GM23338 (cell line): ENCODE measurements around the gene PDE1C. TPM values are rescaled to one million over a fixed set of nuclear protein-coding genes. Genes with fewer than 3 reads are reported as not detected.

ENCODE experiments used
- ATAC-seq: fragments of 200-7000 bp; cut with Tn5 transposase; 3 replicates; pipeline ENCODE4 v1.9.1; 2020
- DNase-seq: peaks from one replicate; pipeline ENCODE4 v3.0.0-alpha.2; 2015; ENCODE audit warnings: low spot score
- H2AFZ ChIP-seq: fragments of 200-600 bp; sonication (generic); 2 replicates; pipeline ENCODE4 v1.8.0; 2016; ENCODE audit warnings: antibody characterized with exemption, mild to moderate bottlenecking, moderate library complexity
- H3F3A ChIP-seq: fragments of 200-600 bp; sonication (generic); replicated peaks from 2 replicates; pipeline ENCODE4 v1.8.0; 2017; ENCODE audit warnings: antibody characterized with exemption, mixed run types, low read depth
- H3K27ac ChIP-seq: fragments of 200-600 bp; sonication (generic); 2 replicates; pipeline ENCODE4 v1.6.1; 2016; ENCODE audit warnings: low read depth
- H3K27me3 ChIP-seq: fragments of 200-600 bp; sonication (generic); 2 replicates; pipeline ENCODE4 v1.8.0; 2016; ENCODE audit warnings: mild to moderate bottlenecking, mixed run types, moderate library complexity; ENCODE audit not compliant: insufficient read depth
- H3K36me3 ChIP-seq: fragments of 200-600 bp; sonication (generic); 2 replicates; pipeline ENCODE4 v1.8.0; 2016; ENCODE audit warnings: mild to moderate bottlenecking; ENCODE audit not compliant: insufficient read depth
- H3K4me1 ChIP-seq: fragments of 200-600 bp; sonication (generic); 2 replicates; pipeline ENCODE4 v1.8.0; 2016; ENCODE audit warnings: mild to moderate bottlenecking, moderate library complexity; ENCODE audit not compliant: insufficient read depth
- H3K4me2 ChIP-seq: fragments of 200-600 bp; sonication (generic); 2 replicates; pipeline ENCODE4 v1.7.1; 2017; ENCODE audit warnings: mixed run types
- H3K4me3 ChIP-seq: fragments of 200-600 bp; sonication (generic); 2 replicates; pipeline ENCODE4 v1.6.1; 2016; ENCODE audit warnings: mixed run types
- H3K79me2 ChIP-seq: fragments of 200-600 bp; sonication (generic); replicated peaks from 2 replicates; pipeline ENCODE4 v1.8.0; 2017; ENCODE audit warnings: mild to moderate bottlenecking; ENCODE audit not compliant: insufficient read depth
- H3K9me2 ChIP-seq: fragments of 200-600 bp; sonication (generic); 2 replicates; pipeline ENCODE4 v1.8.0; 2017; ENCODE audit not compliant: insufficient read depth
- H4K20me1 ChIP-seq: fragments of 200-600 bp; sonication (generic); replicated peaks from 2 replicates; pipeline ENCODE4 v1.8.0; 2017; ENCODE audit warnings: mild to moderate bottlenecking; ENCODE audit not compliant: insufficient read depth
- H3K27ac Mint-ChIP-seq: 2 replicates; pipeline ENCODE4 v1.8.0; 2020; ENCODE audit warnings: inconsistent platforms, mild to moderate bottlenecking, moderate library complexity, mixed read lengths
- H3K27me3 Mint-ChIP-seq: 3 replicates; pipeline ENCODE4 v1.8.0; 2022; ENCODE audit warnings: low read depth, mild to moderate bottlenecking, moderate library complexity, mixed read lengths, inconsistent platforms; ENCODE audit not compliant: insufficient read depth, poor library complexity
- H3K36me3 Mint-ChIP-seq: 3 replicates; pipeline ENCODE4 v1.8.0; 2021; ENCODE audit warnings: low read depth, mild to moderate bottlenecking, inconsistent platforms, moderate library complexity, mixed read lengths
- H3K4me1 Mint-ChIP-seq: 3 replicates; pipeline ENCODE4 v1.8.0; 2020; ENCODE audit warnings: mild to moderate bottlenecking, inconsistent platforms, mixed read lengths
- H3K4me3 Mint-ChIP-seq: 3 replicates; pipeline ENCODE4 v1.8.0; 2021; ENCODE audit warnings: moderate library complexity, mild to moderate bottlenecking, inconsistent platforms, mixed read lengths
- H3K9me3 Mint-ChIP-seq: 3 replicates; pipeline ENCODE4 v1.8.0; 2020; ENCODE audit warnings: moderate library complexity, mild to moderate bottlenecking, inconsistent platforms, mixed read lengths
- CREB1 ChIP-seq: fragments of 250-450 bp; sonication (Bioruptor Pico); IDR thresholded peaks from 2 replicates; pipeline ENCODE4 v1.5.0; 2020; ENCODE audit warnings: low read depth, mild to moderate bottlenecking, moderate library complexity
- CTCF ChIP-seq, 2 experiments: fragments of 200-600 bp in 1 of 2; sonication (generic) in 1 of 2; conservative IDR thresholded peaks; 2 replicates each; pipeline versions ENCODE4 v1.5.1 to v1.6.1; 2016 to 2017; ENCODE audit warnings: antibody characterized with exemption in 2 of 2, low read depth in 2 of 2, mild to moderate bottlenecking in 2 of 2, moderate library complexity in 1 of 2
- ETS1 ChIP-seq: IDR thresholded peaks from 2 replicates; pipeline ENCODE4 v1.6.1; 2016; ENCODE audit warnings: antibody characterized with exemption
- EZH2 ChIP-seq: fragments of 200-600 bp; sonication (generic); IDR thresholded peaks from one replicate; pipeline ENCODE4 v1.8.0; 2017; ENCODE audit warnings: antibody characterized with exemption, mild to moderate bottlenecking, low read depth; ENCODE audit not compliant: unreplicated experiment
- EZH2phosphoT487 ChIP-seq: fragments of 200-600 bp; sonication (generic); IDR thresholded peaks from one replicate; pipeline ENCODE4 v1.8.1; 2018; ENCODE audit warnings: antibody characterized with exemption; ENCODE audit not compliant: unreplicated experiment
- JUNB ChIP-seq: IDR thresholded peaks from one replicate; pipeline ENCODE4 v1.6.1; 2016; ENCODE audit warnings: antibody characterized with exemption; ENCODE audit not compliant: unreplicated experiment
- NANOG ChIP-seq: IDR thresholded peaks from 2 replicates; pipeline ENCODE4 v1.6.1; 2016; ENCODE audit warnings: antibody characterized with exemption, borderline replicate concordance
- POLR2AphosphoS5 ChIP-seq: IDR thresholded peaks from 2 replicates; pipeline ENCODE4 v1.6.1; 2016; ENCODE audit warnings: antibody characterized with exemption, low read depth
- REST ChIP-seq: IDR thresholded peaks from one replicate; pipeline ENCODE4 v1.6.1; 2018; ENCODE audit warnings: antibody characterized with exemption; ENCODE audit not compliant: unreplicated experiment
- STAT1 ChIP-seq: IDR thresholded peaks from one replicate; pipeline ENCODE4 v1.6.1; 2016; ENCODE audit warnings: antibody characterized with exemption; ENCODE audit not compliant: unreplicated experiment
- ZNF114 ChIP-seq: fragments of 250-450 bp; sonication (Bioruptor Pico); IDR thresholded peaks from 2 replicates; pipeline ENCODE4 v1.5.0; 2020; ENCODE audit warnings: mild to moderate bottlenecking, moderate library complexity
- ZNF331 ChIP-seq: fragments of 250-450 bp; sonication (Bioruptor Pico); IDR thresholded peaks from 2 replicates; pipeline ENCODE4 v1.5.0; 2020; ENCODE audit warnings: low read depth, mild to moderate bottlenecking, moderate library complexity
- ZNF462 ChIP-seq: fragments of 250-450 bp; sonication (Bioruptor Pico); IDR thresholded peaks from 2 replicates; pipeline ENCODE4 v1.5.0; 2020; ENCODE audit warnings: mild to moderate bottlenecking, moderate library complexity
- polyA plus RNA-seq: library from polyadenylated mRNA; unstranded; fragments of >200 nt; fragmentation: Nextera tagmentation; extraction: Ambion mirVana; gene quantifications from 2 replicates; pipeline ENCODE4 v1.2.1, GENCODE V29; 2016
- total RNA-seq: library from RNA; depleted of rRNA; stranded (reverse); fragments of >200 nt; shearing (Covaris generic); gene quantifications from 2 replicates; pipeline ENCODE4 v1.2.3, GENCODE V29; 2014

Gene PDE1C
- total and polyA plus RNA-seq, 2 experiments from 2014 or later = 0.28 TPM; not detected in 1

- Histone ChIP-seq H3K9me2 (no peaks in the 10 kb centered on the region), H3K36me3 (no peaks in the 10 kb centered on the region), H3K4me3 (no peak overlapping the region), H2AFZ (no peak overlapping the region), H3K4me2 (no peak overlapping the region), H3K27ac (no peak overlapping the region), H3K27me3 (peaks cover 27% of the 10 kb centered on the region), H3K4me1 (no peaks in the 10 kb centered on the region), H3F3A (no peaks in the 10 kb centered on the region), H3K79me2 (no peaks in the 10 kb centered on the region), H4K20me1 (no peaks in the 10 kb centered on the region)
- Mint-ChIP-seq H3K4me1 (peaks cover 2% of the 10 kb centered on the region; the same call in 1 of the 3 replicates), H3K27me3 (peaks cover 17% of the 10 kb centered on the region), H3K4me3 (no peak overlapping the region), H3K36me3 (no peaks in the 10 kb centered on the region), H3K27ac (no peak overlapping the region), H3K9me3 (no peaks in the 10 kb centered on the region)
- ATAC-seq = no peak
- TF ChIP-seq EZH2 (no peak), ETS1 (no peak), ZNF331 (CRISPR knock-in tag) (no peak), POLR2AphosphoS5 (no peak), EZH2phosphoT487 (no peak), NANOG (no peak), CREB1 (CRISPR knock-in tag) (no peak), CTCF (conservative IDR thresholded peaks at IDR 0.05; ENCODE audit: low read depth in 2 of 2) (no peak), ZNF462 (no peak), ZNF114 (CRISPR knock-in tag) (no peak), REST (no peak), JUNB (no peak), STAT1 (no peak)
- DNase-seq = no peak
Observed at GRCh38 chr7:31860925-31861324, 209.3 kb downstream of the PDE1C start.
